Smooth muscle cell (in vitro differentiated cells): Measurements from ENCODE around the gene GID8. TPM values are rescaled to one million over a fixed set of nuclear protein-coding genes. Genes with fewer than 3 reads are reported as not detected.

Experiments used
- DNase-seq: peaks from one replicate; lab custom pipeline; 2025; ENCODE audit not compliant: unreplicated experiment; lab: John Stamatoyannopoulos, UW
- H2AFZ ChIP-seq: fragments of 200-600 bp; sonication (generic); 2 replicates; pipeline ENCODE4 v1.6.0; 2016; ENCODE audit warnings: antibody characterized with exemption, low read depth, mild to moderate bottlenecking
- H3F3A ChIP-seq: fragments of 200-600 bp; sonication (generic); 2 replicates; pipeline ENCODE4 v1.6.0; 2017; ENCODE audit warnings: antibody characterized with exemption, low read depth
- H3K27ac ChIP-seq: fragments of 200-600 bp; sonication (generic); 2 replicates; pipeline ENCODE4 v1.5.1; 2016; ENCODE audit warnings: low read depth, mild to moderate bottlenecking
- H3K27me3 ChIP-seq: fragments of 200-600 bp; sonication (generic); 2 replicates; pipeline ENCODE4 v1.6.1; 2016; ENCODE audit warnings: low read depth, mild to moderate bottlenecking
- H3K36me3 ChIP-seq: fragments of 200-600 bp; sonication (generic); 2 replicates; pipeline ENCODE4 v1.5.1; 2016; ENCODE audit warnings: low read depth
- H3K4me1 ChIP-seq: fragments of 200-600 bp; sonication (generic); 2 replicates; pipeline ENCODE4 v1.5.1; 2016; ENCODE audit warnings: low read depth
- H3K4me2 ChIP-seq: fragments of 200-600 bp; sonication (generic); 2 replicates; pipeline ENCODE4 v1.6.0; 2016; ENCODE audit warnings: mild to moderate bottlenecking
- H3K4me3 ChIP-seq: fragments of 200-600 bp; sonication (generic); 2 replicates; pipeline ENCODE4 v1.5.1; 2016; ENCODE audit warnings: mild to moderate bottlenecking
- H3K79me2 ChIP-seq: fragments of 200-600 bp; sonication (generic); 2 replicates; pipeline ENCODE4 v1.6.0; 2016; ENCODE audit warnings: low read depth, mild to moderate bottlenecking
- H3K9ac ChIP-seq: fragments of 200-600 bp; sonication (generic); 2 replicates; pipeline ENCODE4 v1.6.0; 2016; ENCODE audit warnings: low read depth
- H3K9me3 ChIP-seq: fragments of 200-600 bp; sonication (generic); replicated peaks from 2 replicates; pipeline ENCODE4 v1.5.1; 2016; ENCODE audit warnings: low read depth
- H4K20me1 ChIP-seq: fragments of 200-600 bp; sonication (generic); 2 replicates; pipeline ENCODE4 v1.6.0; 2016; ENCODE audit warnings: low read depth
- WGBS: methylation state at CpG from one replicate; pipeline ENCODE4 v1.1.7; 2016; ENCODE audit warnings: low lambda C conversion rate; 5-methylcytosine and 5-hydroxymethylcytosine counted together
- polyA plus RNA-seq: library from polyadenylated mRNA; unstranded; fragments of >200 nt; fragmentation: Nextera tagmentation; extraction: Ambion mirVana; gene quantifications from 2 replicates; pipeline ENCODE4 v1.2.1, GENCODE V29; 2016
- total RNA-seq: library from RNA; depleted of rRNA; stranded (reverse); fragments of >200 nt; gene quantifications from 2 replicates; pipeline ENCODE4 v1.2.3, GENCODE V29; 2014
- TF ChIP-seq, protein P1 (sequence below): fragments of 200-600 bp; sonication (generic); IDR thresholded peaks from 2 replicates; pipeline ENCODE4 v1.5.1; 2017; ENCODE audit warnings: borderline replicate concordance, mild to moderate bottlenecking, antibody characterized with exemption; ENCODE audit not compliant: insufficient read depth, poor library complexity, severe bottlenecking

Gene GID8
- total and polyA plus RNA-seq, 2 experiments from 2014 or later: 13.9 to 23.5 TPM

DNA sequence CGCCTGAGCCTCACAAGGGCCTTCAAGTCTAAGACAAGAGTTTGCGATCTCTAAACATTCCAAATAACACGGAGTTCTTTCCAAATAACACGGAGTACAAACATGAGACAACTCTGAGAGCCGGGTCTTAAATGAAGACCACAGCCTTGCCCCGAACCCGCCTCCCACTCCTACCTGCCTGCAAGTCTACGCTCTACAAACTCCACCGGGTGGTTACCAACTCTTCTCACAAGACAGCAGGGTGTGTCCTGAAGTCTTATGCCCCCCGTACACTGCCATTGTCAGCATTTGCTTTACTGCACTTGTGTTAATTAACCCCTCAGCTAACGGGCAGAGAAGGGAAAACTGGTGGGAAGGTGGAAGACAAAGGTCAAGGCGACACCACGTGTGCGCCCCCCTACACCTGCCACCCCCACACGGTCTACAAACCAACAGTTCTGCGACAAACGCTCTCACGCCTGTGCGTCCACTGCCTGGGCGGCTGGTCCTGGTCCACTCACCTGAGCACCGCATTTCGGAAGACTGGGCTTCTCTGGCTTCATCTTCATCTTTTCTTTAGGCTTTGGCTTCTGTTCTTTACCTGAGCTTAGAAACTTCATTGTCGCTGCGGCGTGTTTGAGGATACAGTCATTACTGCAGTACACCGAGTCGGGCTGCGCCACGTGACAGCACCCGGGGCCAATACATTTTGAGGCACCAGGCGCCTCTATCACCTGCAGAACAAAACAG is 31.1 kb upstream of the GID8 start:
- Histone ChIP-seq H3K36me3 (peaks cover 25% of the 10 kb centered on the region), H3K79me2 (peaks cover 51% of the 10 kb centered on the region), H3K9ac (no peak overlapping the region), H3K4me1 (no peaks in the 10 kb centered on the region), H4K20me1 (peaks cover 94% of the 10 kb centered on the region), H3K9me3 (no peaks in the 10 kb centered on the region), H3K4me3 (no peak overlapping the region), H3F3A (peaks cover 31% of the 10 kb centered on the region), H3K4me2 (no peak overlapping the region), H2AFZ (no peak overlapping the region), H3K27me3 (no peaks in the 10 kb centered on the region), H3K27ac (no peak overlapping the region)
- TF ChIP-seq, protein P1, sequence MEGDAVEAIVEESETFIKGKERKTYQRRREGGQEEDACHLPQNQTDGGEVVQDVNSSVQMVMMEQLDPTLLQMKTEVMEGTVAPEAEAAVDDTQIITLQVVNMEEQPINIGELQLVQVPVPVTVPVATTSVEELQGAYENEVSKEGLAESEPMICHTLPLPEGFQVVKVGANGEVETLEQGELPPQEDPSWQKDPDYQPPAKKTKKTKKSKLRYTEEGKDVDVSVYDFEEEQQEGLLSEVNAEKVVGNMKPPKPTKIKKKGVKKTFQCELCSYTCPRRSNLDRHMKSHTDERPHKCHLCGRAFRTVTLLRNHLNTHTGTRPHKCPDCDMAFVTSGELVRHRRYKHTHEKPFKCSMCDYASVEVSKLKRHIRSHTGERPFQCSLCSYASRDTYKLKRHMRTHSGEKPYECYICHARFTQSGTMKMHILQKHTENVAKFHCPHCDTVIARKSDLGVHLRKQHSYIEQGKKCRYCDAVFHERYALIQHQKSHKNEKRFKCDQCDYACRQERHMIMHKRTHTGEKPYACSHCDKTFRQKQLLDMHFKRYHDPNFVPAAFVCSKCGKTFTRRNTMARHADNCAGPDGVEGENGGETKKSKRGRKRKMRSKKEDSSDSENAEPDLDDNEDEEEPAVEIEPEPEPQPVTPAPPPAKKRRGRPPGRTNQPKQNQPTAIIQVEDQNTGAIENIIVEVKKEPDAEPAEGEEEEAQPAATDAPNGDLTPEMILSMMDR: no peak
- WGBS: 94% methylated on average over 30 of the region's 31 CpGs
- no peak for DNase-seq

- H4K20me1 ChIP-seq: peaks cover 100% of the 10 kb centered on the region
These were observed 30.3 kb upstream of the GID8 start for GRCh38 chr20:62907384-62908317.

GRCh38 chr20:62908971-62909791 is 28.8 kb upstream of the GID8 start:
- no peak overlapping the region for H3K27ac ChIP-seq
- H3F3A ChIP-seq: peaks cover 18% of the 10 kb centered on the region
- peaks cover 25% of the 10 kb centered on the region for H3K36me3 ChIP-seq

More at GRCh38 chr20:62907384-62908317, 30.3 kb upstream of the GID8 start:
- H3K9ac ChIP-seq: no peak overlapping the region
- H3K36me3 ChIP-seq: peaks cover 25% of the 10 kb centered on the region
- H3F3A ChIP-seq: peaks cover 27% of the 10 kb centered on the region
- TF ChIP-seq, protein P1: peak; percentile 52
- H3K4me1 ChIP-seq: no peaks in the 10 kb centered on the region
- no peak overlapping the region for H2AFZ ChIP-seq
- no peaks in the 10 kb centered on the region for H3K9me3 ChIP-seq
- H3K27me3 ChIP-seq: no peaks in the 10 kb centered on the region
- no peak overlapping the region for H3K4me2 ChIP-seq
- no peak overlapping the region for H3K4me3 ChIP-seq
- H3K27ac ChIP-seq: no peak overlapping the region
- 88% methylated on average over 16 of the region's 16 CpGs for WGBS
- H3K79me2 ChIP-seq: peaks cover 59% of the 10 kb centered on the region
- no peak for DNase-seq

More at GRCh38 chr20:62908971-62909791, 28.8 kb upstream of the GID8 start:
- 94% methylated on average over 18 of the region's 18 CpGs for WGBS
- Histone ChIP-seq H4K20me1 (peaks cover 100% of the 10 kb centered on the region), H3K9me3 (no peaks in the 10 kb centered on the region), H3K9ac (no peak overlapping the region), H3K79me2 (peaks cover 75% of the 10 kb centered on the region), H2AFZ (no peak overlapping the region), H3K4me1 (peaks cover under 1% of the 10 kb centered on the region), H3K4me2 (no peak overlapping the region), H3K27me3 (no peaks in the 10 kb centered on the region), H3K4me3 (no peak overlapping the region)
- DNase-seq: no peak
- TF ChIP-seq, protein P1: no peak
